ENCODE results near the gene PLCL2. TPM values are rescaled to one million over a fixed set of nuclear protein-coding genes. Genes with fewer than 3 reads are reported as not detected.

The PLCL2 gene
- total RNA-seq, 1 donor from 2014 or later, result 15.2 TPM

DNA sequence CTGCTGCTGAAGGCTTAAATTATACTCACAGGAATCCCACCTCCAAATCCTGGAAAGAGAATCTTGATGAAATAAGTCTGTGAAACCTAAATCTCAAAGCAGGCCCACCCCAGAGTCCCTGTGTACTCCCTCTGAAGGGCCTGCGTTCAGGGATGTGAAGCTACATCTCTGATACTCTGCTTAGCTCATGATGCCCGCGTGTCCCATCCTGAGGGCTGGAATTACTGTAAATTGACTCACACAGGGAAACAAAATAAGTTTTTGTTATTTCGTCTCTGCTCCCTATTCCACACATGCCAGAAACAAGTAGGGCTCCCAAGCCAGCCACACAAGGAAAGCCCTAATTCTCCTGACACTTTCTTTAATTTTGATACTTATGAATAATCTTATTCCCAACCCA lies 10.9 kb upstream of the PLCL2 start:
- H3K36me3 Mint-ChIP-seq (ENCODE audit: low read depth), result no peaks in the 10 kb centered on the region
- intact Hi-C loops (cut with micrococcal nuclease), result no loop called here
- H3K4me1 Mint-ChIP-seq, result no peaks in the 10 kb centered on the region
- H3K27me3 Mint-ChIP-seq, result peaks cover 24% of the 10 kb centered on the region
- H3K27ac Mint-ChIP-seq, result no peak overlapping the region
- peak; percentile 40 for DNase-seq
- no peak overlapping the region for H3K4me3 Mint-ChIP-seq
- H3K9me3 Mint-ChIP-seq, result peaks cover 4% of the 10 kb centered on the region

DNA sequence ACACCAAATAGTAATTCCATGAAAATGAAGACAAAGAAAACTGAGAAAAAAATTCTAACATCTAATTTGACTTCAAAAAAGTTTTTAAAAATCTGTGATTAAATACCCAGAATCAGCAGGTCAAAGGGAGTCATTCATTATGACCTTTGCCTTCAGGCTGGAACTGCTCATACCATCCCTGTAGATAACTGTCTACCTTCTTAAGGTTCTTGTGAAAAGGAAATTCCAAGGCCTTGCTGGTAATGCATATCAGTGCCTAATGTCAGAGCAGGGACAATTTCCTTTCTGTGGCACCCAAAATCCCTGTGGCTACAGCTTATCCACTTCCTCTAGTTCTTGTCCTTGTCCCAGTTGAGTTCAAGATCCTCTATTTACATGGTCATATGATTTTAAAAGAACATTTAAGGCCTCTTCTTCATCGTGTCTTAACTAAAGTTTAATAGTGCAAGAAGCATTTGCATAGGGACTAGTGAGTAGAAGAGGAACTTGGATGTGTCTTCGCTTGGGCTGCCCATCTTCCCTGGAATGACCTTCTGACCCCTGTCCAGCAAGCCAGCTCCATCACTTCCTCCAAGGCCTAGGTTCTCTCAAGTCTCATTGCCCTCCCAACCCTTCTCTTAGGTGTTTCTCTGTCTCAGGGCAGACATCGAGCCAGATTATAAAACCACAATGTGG lies 8.7 kb upstream of the PLCL2 start:
- DNase-seq, result peak; percentile 37
- Mint-ChIP-seq H3K27me3 (peaks cover 32% of the 10 kb centered on the region), H3K4me3 (no peak overlapping the region), H3K36me3 (ENCODE audit: low read depth) (no peaks in the 10 kb centered on the region), H3K9me3 (peaks cover 4% of the 10 kb centered on the region), H3K4me1 (no peaks in the 10 kb centered on the region), H3K27ac (no peak overlapping the region)
- intact Hi-C loops (cut with micrococcal nuclease), result no loop called here

DNA sequence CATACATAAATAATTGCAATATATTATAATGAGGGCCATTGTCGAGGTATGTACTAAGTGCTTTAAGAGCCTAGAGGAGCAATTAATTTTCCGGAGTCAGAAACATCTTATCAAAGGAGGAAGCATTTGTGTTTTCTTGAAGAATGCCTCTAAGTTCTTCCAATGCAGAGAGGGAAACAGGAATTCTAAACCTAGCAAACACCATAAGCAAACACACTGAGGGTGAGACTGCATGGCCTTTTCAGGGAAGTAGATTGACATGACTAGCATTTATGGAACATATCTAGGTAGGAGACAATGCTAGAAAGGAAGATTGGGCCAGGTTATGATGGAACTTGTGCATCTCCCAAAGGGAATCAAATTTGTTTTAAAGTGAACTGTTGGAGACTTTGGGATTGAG lies 7.2 kb upstream of the PLCL2 start:
- Mint-ChIP-seq H3K27me3 (peaks cover 29% of the 10 kb centered on the region), H3K4me3 (no peak overlapping the region), H3K9me3 (peaks cover 4% of the 10 kb centered on the region), H3K4me1 (no peaks in the 10 kb centered on the region), H3K36me3 (ENCODE audit: low read depth) (no peaks in the 10 kb centered on the region), H3K27ac (no peak overlapping the region)
- intact Hi-C loops (cut with micrococcal nuclease), result no loop called here
- DNase-seq, result no peak

DNA sequence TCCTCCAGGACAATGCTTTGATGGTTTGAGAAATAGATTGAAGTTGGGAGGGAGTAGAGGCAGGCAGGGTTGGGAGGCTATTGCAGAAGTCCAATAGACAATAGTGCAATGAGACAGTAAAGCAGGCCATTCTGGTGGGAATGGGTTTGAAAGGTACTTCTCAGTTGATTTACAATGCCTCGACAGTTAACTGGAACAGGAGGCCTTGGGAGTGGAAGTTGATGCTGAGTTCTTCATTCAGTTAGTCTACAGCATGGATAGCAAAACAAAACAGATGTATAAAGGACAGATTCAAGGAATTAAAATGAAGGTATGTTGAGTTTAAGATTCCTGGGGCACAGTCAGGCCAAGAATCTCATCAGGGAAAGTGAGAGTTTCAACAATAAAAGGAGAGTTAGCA lies 6.8 kb upstream of the PLCL2 start:
- H3K27ac Mint-ChIP-seq, result no peak overlapping the region
- peak; percentile 50 for DNase-seq
- no peak overlapping the region for H3K4me3 Mint-ChIP-seq
- H3K9me3 Mint-ChIP-seq, result peaks cover 4% of the 10 kb centered on the region
- intact Hi-C loops (cut with micrococcal nuclease), result no loop called here
- no peaks in the 10 kb centered on the region for H3K4me1 Mint-ChIP-seq
- H3K36me3 Mint-ChIP-seq (ENCODE audit: low read depth), result no peaks in the 10 kb centered on the region
- peaks cover 25% of the 10 kb centered on the region for H3K27me3 Mint-ChIP-seq

DNA sequence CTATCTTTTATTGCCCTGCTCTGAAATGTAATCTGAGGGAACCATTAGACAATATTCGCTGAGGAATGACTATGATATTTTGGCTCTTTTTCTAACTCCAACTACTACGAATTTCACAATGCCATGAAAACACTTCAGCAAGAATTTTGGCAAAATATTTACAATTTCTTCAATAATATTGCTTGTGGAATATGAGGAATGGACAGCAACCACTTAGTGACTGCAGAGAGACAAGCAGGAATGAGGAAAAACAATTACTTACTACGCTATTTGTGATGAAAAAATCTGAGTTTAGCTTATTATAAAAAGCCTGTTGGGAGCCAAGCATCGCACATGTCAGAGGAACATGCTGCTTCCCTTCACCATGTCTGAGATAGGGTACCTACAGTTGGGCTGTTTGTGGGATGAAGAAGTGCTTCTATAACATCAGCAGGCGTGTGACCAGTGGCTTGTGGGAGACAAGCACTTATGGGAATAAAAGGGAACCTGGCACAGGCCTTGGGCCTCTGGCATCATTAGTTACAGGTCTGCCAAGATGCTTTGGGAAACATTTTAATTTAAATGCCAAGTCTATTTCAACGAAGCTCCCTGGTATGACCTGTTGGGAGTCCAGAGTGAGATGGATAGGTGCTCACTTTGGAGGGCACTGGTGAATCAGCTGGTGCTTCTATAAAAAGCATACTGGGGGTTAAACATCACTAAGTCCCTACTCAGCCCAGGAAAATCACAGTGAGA lies 2.7 kb upstream of the PLCL2 start:
- Mint-ChIP-seq H3K4me3 (no peak overlapping the region), H3K4me1 (peaks cover 12% of the 10 kb centered on the region), H3K27me3 (peaks cover 13% of the 10 kb centered on the region), H3K27ac (no peak overlapping the region), H3K9me3 (peaks cover 4% of the 10 kb centered on the region), H3K36me3 (ENCODE audit: low read depth) (no peaks in the 10 kb centered on the region)
- intact Hi-C loops (cut with micrococcal nuclease), result loop anchor here (10.0 kb wide), 2 partner anchors 577 to 863 kb away; partner anchors contain the start of gene TBC1D5
- peak; percentile 53 for DNase-seq

DNA sequence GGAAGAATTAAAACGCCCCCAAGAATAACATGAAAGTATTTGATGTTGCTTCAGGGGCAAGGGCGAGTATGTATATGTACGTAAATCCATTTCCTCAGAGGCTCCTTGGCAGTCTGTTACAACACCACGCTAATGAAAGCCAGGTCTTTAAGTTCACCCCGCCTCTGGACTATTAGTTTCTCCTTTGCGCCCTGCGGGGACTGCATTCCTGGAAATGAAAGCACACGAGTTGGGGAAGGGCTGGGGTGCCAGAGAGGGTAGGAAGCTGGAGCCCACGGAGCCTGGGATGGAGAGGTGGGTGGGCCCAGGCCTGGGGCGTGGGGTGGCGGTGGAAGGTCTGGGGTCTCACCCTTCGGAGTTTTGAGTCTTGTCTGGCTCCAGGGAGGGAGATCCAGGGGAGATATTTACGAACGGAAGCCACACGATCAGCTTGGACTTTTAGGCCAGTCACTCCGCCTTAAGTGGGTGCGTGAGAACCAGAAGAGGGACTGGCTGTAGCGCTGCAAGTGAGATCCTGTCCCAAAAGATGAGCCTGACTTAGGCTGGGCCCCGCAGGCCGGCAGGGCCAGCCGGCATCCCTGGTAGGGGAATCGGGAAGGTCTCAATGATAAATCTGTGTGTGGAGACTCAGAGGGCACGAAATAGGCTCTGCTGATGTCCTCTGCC lies 1.6 kb upstream of the PLCL2 start:
- no peaks in the 10 kb centered on the region for H3K36me3 Mint-ChIP-seq (ENCODE audit: low read depth)
- H3K4me3 Mint-ChIP-seq, result peak overlapping the region; percentile 76
- H3K4me1 Mint-ChIP-seq, result peaks cover 23% of the 10 kb centered on the region
- intact Hi-C loops (cut with micrococcal nuclease), result loop anchor here (10.0 kb wide), 2 partner anchors 578 to 862 kb away; partner anchors contain the start of gene TBC1D5
- peak; percentile 52 for DNase-seq
- H3K27me3 Mint-ChIP-seq, result peaks cover 13% of the 10 kb centered on the region
- H3K27ac Mint-ChIP-seq, result peak overlapping the region; percentile 85
- H3K9me3 Mint-ChIP-seq, result peaks cover under 1% of the 10 kb centered on the region

DNA sequence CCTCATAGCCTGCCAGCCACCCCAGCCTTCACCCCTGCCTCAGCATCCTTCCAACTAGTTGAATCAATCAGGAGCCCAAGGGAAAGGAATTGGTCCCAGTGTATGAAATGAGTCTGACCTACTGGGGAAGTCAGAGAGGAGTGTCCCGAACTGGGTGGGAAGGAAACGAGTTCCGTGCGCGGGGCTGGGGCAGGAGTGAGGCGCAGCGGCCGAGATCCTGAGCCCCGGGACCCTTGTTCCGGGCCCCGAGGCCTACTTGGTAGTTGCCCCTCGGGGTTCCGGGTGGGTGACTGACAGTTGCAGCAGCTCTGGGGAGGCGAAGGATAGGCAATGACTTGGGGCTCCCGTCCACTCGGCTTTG lies 1.1 kb upstream of the PLCL2 start:
- Mint-ChIP-seq H3K4me1 (peaks cover 27% of the 10 kb centered on the region), H3K9me3 (no peaks in the 10 kb centered on the region), H3K4me3 (peak overlapping the region; percentile 76), H3K36me3 (ENCODE audit: low read depth) (no peaks in the 10 kb centered on the region), H3K27me3 (peaks cover 10% of the 10 kb centered on the region), H3K27ac (peak overlapping the region; percentile 85)
- no peak for DNase-seq
- intact Hi-C loops (cut with micrococcal nuclease), result loop anchor here (1.0 to 10.0 kb wide), 4 partner anchors 59 to 861 kb away; partner anchors contain the start of gene TBC1D5

DNA sequence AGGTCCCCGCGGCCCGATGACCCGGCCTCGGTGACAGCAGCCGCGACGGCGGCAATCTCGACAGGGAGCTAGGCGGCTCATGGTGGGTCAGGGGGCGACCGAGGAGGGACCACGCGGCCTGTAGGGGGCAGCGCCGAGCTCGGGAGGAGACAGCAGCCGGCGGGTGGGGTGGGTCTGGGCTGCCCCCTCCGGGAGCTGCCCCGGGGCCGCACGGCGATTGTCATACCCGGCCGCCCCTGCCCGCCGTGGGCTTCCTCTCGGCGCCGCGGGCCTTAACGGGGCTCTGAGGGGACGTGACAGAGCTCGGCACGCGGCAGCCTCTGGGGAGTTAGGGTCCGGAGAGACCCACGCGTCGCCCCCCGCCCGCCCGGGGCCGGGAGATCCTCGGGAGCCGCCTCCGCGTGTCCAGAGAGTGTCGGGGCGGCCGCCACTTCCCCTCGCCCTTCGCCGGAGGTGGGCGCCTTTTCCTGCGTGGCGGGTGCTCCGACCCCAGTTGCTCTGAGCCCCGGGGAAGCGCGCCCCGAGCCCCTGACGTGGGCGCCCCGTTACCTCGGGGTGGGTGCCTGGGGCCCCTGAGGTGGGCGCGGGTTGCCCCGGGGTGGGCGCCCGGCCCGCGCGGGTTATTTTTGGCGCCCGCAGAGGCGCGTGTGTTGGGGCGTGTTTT lies 539 bp upstream of the PLCL2 start:
- Mint-ChIP-seq H3K9me3 (no peaks in the 10 kb centered on the region), H3K36me3 (ENCODE audit: low read depth) (no peaks in the 10 kb centered on the region), H3K27me3 (peaks cover 10% of the 10 kb centered on the region), H3K27ac (peak overlapping the region; percentile 98), H3K4me1 (peaks cover 32% of the 10 kb centered on the region), H3K4me3 (peak overlapping the region; percentile 92)
- intact Hi-C loops (cut with micrococcal nuclease), result loop anchor here (1.0 to 10.0 kb wide), 4 partner anchors 59 to 861 kb away; partner anchors contain the start of gene TBC1D5
- peak; percentile 89 for DNase-seq

DNA sequence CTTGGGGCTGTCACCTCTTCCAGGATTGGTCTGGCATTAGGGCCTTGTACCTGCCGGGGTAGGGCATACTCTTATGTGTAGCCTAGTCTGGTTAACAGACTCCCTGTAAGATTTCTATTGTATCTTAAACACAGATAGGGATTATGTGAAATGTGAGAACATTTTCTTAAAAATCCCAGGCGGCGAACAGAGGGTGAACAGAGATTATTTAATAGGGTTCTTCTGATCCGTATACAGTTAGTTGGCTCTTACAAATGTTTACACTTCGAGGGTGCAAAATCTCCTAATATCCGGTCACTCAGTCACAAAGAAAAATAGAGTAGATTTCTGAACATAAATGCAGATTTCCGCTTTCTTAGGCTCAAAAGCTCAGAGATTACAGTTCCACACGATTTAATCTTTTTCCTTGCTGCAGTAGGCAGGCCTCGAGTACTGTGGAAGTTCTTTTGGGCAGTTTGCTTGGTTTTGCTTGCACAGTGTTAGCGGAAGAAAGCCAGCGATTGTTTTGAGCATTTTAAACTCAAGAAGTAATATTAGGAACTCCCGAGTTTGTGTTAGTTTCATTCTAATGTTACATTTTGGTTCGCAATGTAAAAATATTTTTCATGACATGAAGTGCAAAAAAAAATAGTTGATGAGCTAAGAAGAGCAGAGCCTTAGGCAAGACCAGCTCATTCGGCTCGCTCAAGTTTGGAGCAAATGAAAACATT lies 993 bp downstream of the PLCL2 start:
- H3K4me3 Mint-ChIP-seq, result peak overlapping the region; percentile 93
- peaks cover 4% of the 10 kb centered on the region for H3K27me3 Mint-ChIP-seq
- H3K36me3 Mint-ChIP-seq (ENCODE audit: low read depth), result no peaks in the 10 kb centered on the region
- DNase-seq, result no peak
- peak overlapping the region; percentile 91 for H3K27ac Mint-ChIP-seq
- intact Hi-C loops (cut with micrococcal nuclease), result loop anchor here (1.0 to 10.0 kb wide), 8 partner anchors 43 to 859 kb away; partner anchors contain the start of genes OXNAD1 and TBC1D5
- no peaks in the 10 kb centered on the region for H3K9me3 Mint-ChIP-seq
- H3K4me1 Mint-ChIP-seq, result peaks cover 48% of the 10 kb centered on the region

DNA sequence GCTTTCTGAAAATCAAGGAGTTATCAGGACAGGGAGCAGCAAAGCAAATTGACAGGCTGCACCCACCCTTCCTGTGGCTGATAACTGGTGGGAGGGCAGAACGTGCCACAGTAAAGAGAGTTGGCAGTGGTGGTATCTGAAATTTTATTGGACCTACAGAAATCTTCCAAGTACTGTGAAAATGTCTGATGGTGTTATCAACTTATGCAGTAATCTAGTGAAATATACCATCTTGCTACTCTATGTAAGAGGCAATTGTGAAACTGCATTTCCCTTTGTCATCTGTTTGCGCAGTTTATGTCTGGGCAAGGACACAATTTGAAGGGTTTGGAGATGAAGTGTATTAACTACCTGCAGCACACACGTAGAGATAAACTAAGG lies 1.5 kb downstream of the PLCL2 start:
- DNase-seq, result peak; percentile 76
- H3K4me3 Mint-ChIP-seq, result peak overlapping the region; percentile 93
- peaks cover 2% of the 10 kb centered on the region for H3K27me3 Mint-ChIP-seq
- peaks cover 53% of the 10 kb centered on the region for H3K4me1 Mint-ChIP-seq
- intact Hi-C loops (cut with micrococcal nuclease), result loop anchor here (1.0 to 10.0 kb wide), 5 partner anchors 44 to 859 kb away; partner anchors contain the start of genes OXNAD1 and TBC1D5
- peak overlapping the region; percentile 91 for H3K27ac Mint-ChIP-seq
- no peaks in the 10 kb centered on the region for H3K9me3 Mint-ChIP-seq
- H3K36me3 Mint-ChIP-seq (ENCODE audit: low read depth), result no peaks in the 10 kb centered on the region

DNA sequence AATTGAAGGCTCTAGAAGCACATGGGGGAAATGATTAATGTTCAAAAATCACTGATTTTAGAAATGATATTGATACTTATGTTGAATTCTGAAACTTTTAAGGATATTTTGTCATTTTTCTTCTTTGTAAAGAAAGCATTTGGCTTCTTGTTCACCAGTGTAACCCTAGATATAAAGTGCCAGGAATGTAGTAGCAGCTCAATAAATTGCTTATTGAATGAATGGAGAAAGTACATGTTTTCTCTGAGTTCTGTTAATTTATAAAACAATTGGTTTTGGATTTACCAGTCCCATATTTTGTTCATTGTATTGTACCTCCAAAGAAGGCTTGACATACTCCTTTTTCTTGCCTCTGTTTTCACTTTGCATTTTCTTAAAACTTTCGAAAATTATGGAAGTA lies 2.4 kb downstream of the PLCL2 start:
- Mint-ChIP-seq H3K36me3 (ENCODE audit: low read depth) (peaks cover 3% of the 10 kb centered on the region), H3K4me1 (peaks cover 60% of the 10 kb centered on the region), H3K27ac (peak overlapping the region; percentile 91), H3K9me3 (no peaks in the 10 kb centered on the region), H3K4me3 (peak overlapping the region; percentile 93), H3K27me3 (no peaks in the 10 kb centered on the region)
- intact Hi-C loops (cut with micrococcal nuclease), result loop anchor here (5.0 to 10.0 kb wide), 4 partner anchors 195 to 858 kb away; partner anchors contain the start of genes OXNAD1 and TBC1D5
- no peak for DNase-seq

DNA sequence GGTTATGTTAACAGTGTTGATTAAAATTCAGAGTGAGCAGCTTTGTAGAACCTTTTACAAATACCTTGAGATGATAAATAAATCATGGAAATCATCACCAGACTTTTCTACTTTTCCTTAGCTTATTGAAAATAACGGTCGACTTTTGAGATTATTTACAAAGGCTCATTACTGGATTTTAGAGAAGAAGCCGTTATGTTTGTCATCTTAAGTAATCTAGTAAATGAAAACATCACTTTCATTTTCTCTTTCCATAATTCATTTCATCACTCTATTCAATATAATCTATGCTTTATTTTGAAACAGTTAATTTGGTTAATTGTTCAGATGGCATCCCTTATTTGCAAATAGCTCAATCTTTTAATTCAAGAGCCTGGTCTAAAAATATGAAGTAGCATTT lies 3.6 kb downstream of the PLCL2 start:
- Mint-ChIP-seq H3K4me3 (peak overlapping the region; percentile 93), H3K9me3 (no peaks in the 10 kb centered on the region), H3K36me3 (ENCODE audit: low read depth) (peaks cover 7% of the 10 kb centered on the region), H3K27ac (peak overlapping the region; percentile 91), H3K4me1 (peaks cover 64% of the 10 kb centered on the region), H3K27me3 (no peaks in the 10 kb centered on the region)
- intact Hi-C loops (cut with micrococcal nuclease), result loop anchor here (1.0 to 10.0 kb wide), 7 partner anchors 10 to 856 kb away; partner anchors contain the start of genes OXNAD1 and TBC1D5
- no peak for DNase-seq

Measured in activated CD4-positive, alpha-beta T cell treated with anti-CD3 and anti-CD28 coated beads, Interleukin-2, amount 10 ng/mL, durations not matched to agents 24 days and 14 days (primary cell).